ENCODE measurements around the gene MLH3. TPM values are rescaled to one million over a fixed set of nuclear protein-coding genes. Genes with fewer than 3 reads are reported as not detected.
"Not testable (repeated sequence)": the region's sequence is repeated elsewhere in the genome, so short reads cannot be mapped to it uniquely, and the experiment has no call there.

Gene MLH3
- total RNA-seq, 2 experiments from 2014 or later = 13.2 to 14.4 TPM

GRCh38 chr14:75069121-75069810 lies 18.0 kb upstream of the MLH3 start, which contains the start of gene ZC2HC1C:
Gene ZC2HC1C, plus strand, starts transcription at chr14:75069641. Its CDS starts 933 bp downstream, at chr14:75070574.
- TF ChIP-seq CTCF (IDR thresholded peaks at IDR 0.05) = no peak
- Histone ChIP-seq H3K9me3 (ENCODE audit: control insufficient read depth in 1 of 2, insufficient read depth in 1 of 2, low read length in 2 of 2) (no peaks in the 10 kb centered on the region), H3K4me1 (ENCODE audit: insufficient read depth, low read length) (peaks cover 21% of the 10 kb centered on the region), H3K36me3 (ENCODE audit: insufficient read depth, low read length) (no peaks in the 10 kb centered on the region), H3K4me3 (ENCODE audit: low read length) (peak within 1 kb of the TSS; percentile 72), H3K27ac (ENCODE audit: low read depth in 1 of 2, low read length in 2 of 2) (no peak within 1 kb of the TSS), H3K27me3 (ENCODE audit: control insufficient read depth in 1 of 2, insufficient read depth in 2 of 2, low read length in 2 of 2) (no peaks in the 10 kb centered on the region)
- Mint-ChIP-seq H3K4me3 (peak within 1 kb of the TSS; percentile 77), H3K9me3 (no peaks in the 10 kb centered on the region), H3K27me3 (no peaks in the 10 kb centered on the region), H3K4me1 (ENCODE audit: low read depth) (peaks cover 14% of the 10 kb centered on the region), H3K27ac (peak within 1 kb of the TSS; percentile 44), H3K36me3 (ENCODE audit: low read depth) (no peaks in the 10 kb centered on the region)
- intact Hi-C loops (cut with DNase I, micrococcal nuclease) = loop anchor here in 1 of 2 experiments (10.0 kb wide), 1 partner anchor 64 kb away; the partner anchor contains the start of gene EIF2B2
- ChIA-PET POLR2A (interaction anchor here (0.6 to 2.0 kb wide), 6 partner anchors 9 to 178 kb away, joined by 3 to 15 read pairs (median 4); partner anchors contain the start of gene MLH3), CTCF (no interaction called here)
- DNase-seq = peak in 13 of 14 experiments; percentile 13 to 74 (median 34)
- ATAC-seq (ENCODE audit: poor library complexity) = peak; percentile 85

DNA sequence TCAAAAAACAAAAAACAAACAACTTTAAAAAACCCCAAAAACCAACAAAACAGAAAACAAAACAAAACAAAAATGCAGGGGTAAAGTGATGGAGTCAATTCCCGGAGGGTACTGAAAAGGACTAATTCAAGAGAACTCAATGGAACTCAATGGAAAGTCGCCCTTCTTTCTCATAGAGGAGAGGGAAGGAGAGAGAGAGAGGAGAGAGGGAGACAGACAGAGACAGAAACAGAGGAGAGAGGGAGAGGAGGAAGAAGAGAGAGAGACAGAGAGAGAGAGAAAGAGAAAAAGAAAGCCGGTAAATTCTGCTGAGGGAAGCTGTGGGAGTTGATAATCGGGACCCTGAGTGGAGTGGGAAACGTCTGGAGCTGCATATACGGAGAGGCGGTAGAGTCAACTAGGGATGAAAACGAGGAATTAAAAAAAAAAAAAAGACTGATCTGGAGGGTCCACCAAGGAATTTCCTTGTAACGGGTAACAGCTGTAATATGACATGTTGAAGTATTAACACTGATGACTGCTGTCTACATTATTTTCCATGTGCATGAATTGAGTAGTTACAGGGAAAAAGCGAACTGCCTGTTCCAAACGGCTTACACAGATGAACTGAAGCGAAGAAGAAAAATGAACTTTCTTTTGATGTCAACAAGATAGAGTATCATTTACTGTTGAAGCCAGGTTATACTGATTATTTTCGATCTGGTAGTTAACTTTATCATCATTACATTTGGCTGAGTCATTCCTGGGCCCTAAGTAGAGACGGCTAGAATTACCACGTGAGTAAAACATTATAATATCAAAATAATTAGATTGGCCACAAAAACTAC lies 17.2 kb upstream of the MLH3 start:
- ChIA-PET CTCF (interaction anchor here (0.6 kb wide), 1 partner anchor 170 kb away, joined by 3 read pairs; no protein-coding TSS in a partner anchor), POLR2A (interaction anchor here (0.6 to 2.0 kb wide), 5 partner anchors 9 to 179 kb away, joined by 3 to 15 read pairs (median 5); no protein-coding TSS in a partner anchor)
- H3K36me3 ChIP-seq (ENCODE audit: insufficient read depth, low read length) = no peaks in the 10 kb centered on the region
- no peaks in the 10 kb centered on the region for H3K9me3 Mint-ChIP-seq
- TF ChIP-seq CTCF (IDR thresholded peaks at IDR 0.05) = no peak
- no peak overlapping the region for H3K27ac ChIP-seq (ENCODE audit: low read depth in 1 of 2, low read length in 2 of 2)
- no peaks in the 10 kb centered on the region for H3K27me3 ChIP-seq (ENCODE audit: control insufficient read depth in 1 of 2, insufficient read depth in 2 of 2, low read length in 2 of 2)
- peaks cover 25% of the 10 kb centered on the region for H3K4me1 ChIP-seq (ENCODE audit: insufficient read depth, low read length)
- H3K36me3 Mint-ChIP-seq (ENCODE audit: low read depth) = peaks cover 6% of the 10 kb centered on the region
- H3K4me3 Mint-ChIP-seq = no peak overlapping the region
- no peaks in the 10 kb centered on the region for H3K27me3 Mint-ChIP-seq
- DNase-seq (no peak), ATAC-seq (ENCODE audit: poor library complexity) (no peak)
- peaks cover 22% of the 10 kb centered on the region for H3K4me1 Mint-ChIP-seq (ENCODE audit: low read depth)
- H3K27ac Mint-ChIP-seq = no peak overlapping the region
- peak overlapping the region; percentile 72 for H3K4me3 ChIP-seq (ENCODE audit: low read length)
- no peaks in the 10 kb centered on the region for H3K9me3 ChIP-seq (ENCODE audit: control insufficient read depth in 1 of 2, insufficient read depth in 1 of 2, low read length in 2 of 2)
- intact Hi-C loops (cut with DNase I, micrococcal nuclease) = loop anchor here in 1 of 2 experiments (10.0 kb wide), 1 partner anchor 64 kb away; the partner anchor contains the start of gene EIF2B2

DNA sequence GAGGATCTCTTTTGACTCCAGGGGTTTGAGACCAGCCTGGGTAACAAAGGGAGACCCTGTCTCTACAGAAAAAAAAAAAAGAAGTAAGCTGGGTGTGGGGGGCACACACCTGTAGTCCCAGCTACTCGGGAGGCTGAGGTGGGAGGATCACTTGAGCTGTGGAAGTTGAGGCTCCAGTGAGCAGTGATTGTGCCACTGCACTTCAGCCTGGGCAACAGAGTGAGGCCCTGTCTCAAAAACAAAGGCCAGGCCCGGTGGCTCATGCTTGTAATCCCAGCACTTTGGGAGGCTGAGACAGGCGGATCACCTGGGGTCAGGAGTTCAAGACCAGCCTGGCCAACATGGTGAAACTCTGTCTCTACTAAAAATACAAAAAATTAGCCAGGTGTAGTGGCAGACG lies 16.5 kb upstream of the MLH3 start:
- CTCF ChIA-PET = not testable (repeated sequence)
- POLR2A ChIA-PET = interaction anchor here (1.5 kb wide), 1 partner anchor 10 kb away, joined by 5 read pairs; no protein-coding TSS in a partner anchor

More for the DNA sequence above, 16.5 kb upstream of the MLH3 start:
- DNase-seq; ATAC-seq (ENCODE audit: poor library complexity); H3K27me3 Mint-ChIP-seq; H3K27me3 ChIP-seq (ENCODE audit: control insufficient read depth in 1 of 2, insufficient read depth in 2 of 2, low read length in 2 of 2); H3K9me3 ChIP-seq (ENCODE audit: control insufficient read depth in 1 of 2, insufficient read depth in 1 of 2, low read length in 2 of 2); H3K4me3 ChIP-seq (ENCODE audit: low read length); H3K27ac Mint-ChIP-seq; H3K4me3 Mint-ChIP-seq; H3K36me3 ChIP-seq (ENCODE audit: insufficient read depth, low read length); H3K27ac ChIP-seq (ENCODE audit: low read depth in 1 of 2, low read length in 2 of 2); H3K9me3 Mint-ChIP-seq: not testable (repeated sequence)
- peaks cover 29% of the 10 kb centered on the region for H3K4me1 Mint-ChIP-seq (ENCODE audit: low read depth)
- peaks cover 32% of the 10 kb centered on the region for H3K4me1 ChIP-seq (ENCODE audit: insufficient read depth, low read length)
- intact Hi-C loops (cut with DNase I, micrococcal nuclease) = loop anchor here (2.0 to 10.0 kb wide), 2 partner anchors 15 to 63 kb away; partner anchors contain the start of gene EIF2B2 (in 1 of the 2)
- H3K36me3 Mint-ChIP-seq (ENCODE audit: low read depth) = peaks cover 10% of the 10 kb centered on the region

Measured in CD4-positive, alpha-beta T cell (primary cell).